ENCODE data around the gene CITED1. TPM values are rescaled to one million over a fixed set of nuclear protein-coding genes. Genes with fewer than 3 reads are reported as not detected.
A peak's percentile ranks its signal among the peaks of the same experiment; 100 is the strongest.

The CITED1 gene
- total RNA-seq, 6 donors from 2014 or later, result 0.54 to 2.1 (median 2.0) TPM; not detected in 3

DNA sequence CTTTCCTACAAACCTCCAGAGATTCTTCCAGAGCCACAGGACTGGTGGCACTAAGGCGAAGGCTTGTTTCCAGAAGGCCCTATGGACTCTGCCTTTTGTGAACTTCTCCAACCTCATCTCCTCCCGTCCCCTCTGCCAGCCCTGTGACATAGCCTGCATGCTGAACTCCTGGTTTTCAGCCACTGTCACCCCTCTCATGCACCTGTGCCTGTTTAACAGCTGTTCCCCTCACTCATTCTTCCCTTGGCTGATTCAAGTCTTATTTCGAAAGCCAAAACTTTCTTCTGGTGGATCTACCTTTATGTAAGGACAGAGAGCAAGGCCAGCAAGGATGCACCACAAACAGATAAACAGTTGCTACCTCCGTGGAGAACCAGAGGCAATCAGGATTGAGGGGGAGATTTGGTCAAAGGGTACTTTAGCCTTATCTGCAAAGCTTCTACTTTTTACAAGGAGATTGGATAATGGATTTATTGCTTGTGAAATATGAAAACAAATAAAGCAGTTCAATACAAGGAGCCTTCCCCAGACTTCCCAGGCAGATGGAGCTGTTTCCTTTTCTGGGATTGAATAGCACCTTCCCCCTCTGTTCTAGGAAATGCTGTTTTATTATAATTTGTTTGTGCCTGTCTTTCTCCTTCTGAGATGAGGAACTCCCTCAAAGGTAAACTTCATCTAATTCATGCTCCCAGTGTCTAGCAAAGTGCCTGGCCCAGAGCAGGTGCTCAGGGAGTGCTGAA is 5.7 kb downstream of the CITED1 start:
- peaks cover 0 to 6% (median 4%) of the 10 kb centered on the region in 4 donors for H3K4me1 ChIP-seq
- no peak overlapping the region for H3K27ac ChIP-seq
- ATAC-seq (ENCODE audit: low FRiP score in 2 of 2) (no peak), DNase-seq (no peak)
- WGBS, 2 donors, result 77 to 92% methylated on average over 4 of the region's 4 CpGs
- H3K36me3 ChIP-seq, result no peaks in the 10 kb centered on the region
- peaks cover 0 to 4% (median 0%) of the 10 kb centered on the region in 4 donors for H3K27me3 ChIP-seq
- no peaks in the 10 kb centered on the region for H3K9me3 ChIP-seq
- H3K4me3 ChIP-seq, result no peak overlapping the region
- TF ChIP-seq, protein P1, sequence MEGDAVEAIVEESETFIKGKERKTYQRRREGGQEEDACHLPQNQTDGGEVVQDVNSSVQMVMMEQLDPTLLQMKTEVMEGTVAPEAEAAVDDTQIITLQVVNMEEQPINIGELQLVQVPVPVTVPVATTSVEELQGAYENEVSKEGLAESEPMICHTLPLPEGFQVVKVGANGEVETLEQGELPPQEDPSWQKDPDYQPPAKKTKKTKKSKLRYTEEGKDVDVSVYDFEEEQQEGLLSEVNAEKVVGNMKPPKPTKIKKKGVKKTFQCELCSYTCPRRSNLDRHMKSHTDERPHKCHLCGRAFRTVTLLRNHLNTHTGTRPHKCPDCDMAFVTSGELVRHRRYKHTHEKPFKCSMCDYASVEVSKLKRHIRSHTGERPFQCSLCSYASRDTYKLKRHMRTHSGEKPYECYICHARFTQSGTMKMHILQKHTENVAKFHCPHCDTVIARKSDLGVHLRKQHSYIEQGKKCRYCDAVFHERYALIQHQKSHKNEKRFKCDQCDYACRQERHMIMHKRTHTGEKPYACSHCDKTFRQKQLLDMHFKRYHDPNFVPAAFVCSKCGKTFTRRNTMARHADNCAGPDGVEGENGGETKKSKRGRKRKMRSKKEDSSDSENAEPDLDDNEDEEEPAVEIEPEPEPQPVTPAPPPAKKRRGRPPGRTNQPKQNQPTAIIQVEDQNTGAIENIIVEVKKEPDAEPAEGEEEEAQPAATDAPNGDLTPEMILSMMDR (IDR thresholded peaks at IDR 0.05), result no peak
- TF ChIP-seq EP300 (IDR thresholded peaks at IDR 0.05) (no peak), POLR2AphosphoS5 (IDR thresholded peaks at IDR 0.05) (no peak), POLR2A (IDR thresholded peaks at IDR 0.05) (no peak)

DNA sequence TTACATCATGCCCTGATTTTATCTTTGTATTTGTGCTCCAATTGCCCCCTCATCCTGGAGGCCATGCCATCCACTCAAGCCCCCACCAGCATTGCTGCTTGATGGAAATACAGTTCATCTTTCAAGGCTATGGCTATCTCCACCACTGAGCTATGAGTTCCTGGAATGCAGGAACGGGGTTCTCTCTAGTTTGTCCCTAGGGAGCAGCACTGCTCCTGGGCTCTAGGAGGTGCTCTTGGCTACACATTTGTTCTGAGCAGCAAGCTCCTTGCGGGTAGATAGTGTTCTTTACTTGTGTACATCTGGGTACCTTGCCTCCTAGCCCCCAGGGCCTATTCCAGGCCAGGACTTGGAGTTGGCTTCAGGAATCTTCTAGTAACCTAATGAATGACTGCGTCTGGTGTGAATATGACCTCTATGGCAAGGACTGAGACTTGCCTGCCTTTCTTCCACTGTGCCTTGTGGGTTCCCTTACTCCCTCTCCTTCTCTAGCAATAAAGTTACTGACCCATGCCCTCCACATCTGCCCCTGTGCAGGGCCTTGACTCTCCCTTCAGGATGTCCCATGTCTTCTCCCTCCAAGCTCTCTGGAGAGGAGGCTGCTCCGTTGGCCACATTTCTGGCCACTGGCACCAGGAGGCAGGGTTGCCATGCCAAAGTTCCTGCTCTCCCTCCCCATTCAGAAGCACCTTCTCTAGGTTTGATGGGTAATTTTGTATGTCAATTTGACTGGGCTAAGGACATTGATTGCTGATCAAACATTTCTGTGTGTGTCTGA is 7.6 kb downstream of the CITED1 start:
- TF ChIP-seq, protein P1 (IDR thresholded peaks at IDR 0.05), result peak in 1 of 6 experiments; percentile 20
- no peak for TF ChIP-seq EP300 (IDR thresholded peaks at IDR 0.05)
- Histone ChIP-seq H3K36me3 (no peaks in the 10 kb centered on the region), H3K4me3 (no peak overlapping the region), H3K4me1 (no peaks in the 10 kb centered on the region), H3K9me3 (no peaks in the 10 kb centered on the region), H3K27me3 (no peaks in the 10 kb centered on the region), H3K27ac (no peak overlapping the region)
- no peak for ATAC-seq (ENCODE audit: low FRiP score in 2 of 2)
- DNase-seq, result no peak
- 30% methylated on average over 4 of the region's 4 CpGs; no CpG with 5 or more reads in 1 of the 2 donors for WGBS, 2 donors

DNA sequence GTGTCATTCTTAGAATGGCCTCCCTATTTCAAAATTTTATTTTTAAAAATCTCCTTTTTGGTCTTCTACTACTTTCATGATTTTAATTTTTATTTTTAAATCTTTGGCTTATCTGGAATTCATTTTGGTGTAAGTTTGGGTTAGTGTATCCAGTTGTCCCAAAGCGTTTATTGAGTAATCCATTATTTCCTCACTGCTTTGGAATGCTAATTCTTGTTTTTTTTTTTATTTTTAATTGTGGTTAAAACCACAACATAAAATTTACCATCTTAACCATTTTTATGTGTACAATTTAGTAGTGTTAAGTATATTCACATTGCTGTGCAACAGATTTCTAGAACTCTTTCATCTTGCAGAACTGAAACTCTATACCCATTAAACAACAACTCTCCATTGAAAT is 8.7 kb downstream of the CITED1 start:
- no peak for ATAC-seq (ENCODE audit: low FRiP score in 2 of 2)
- WGBS, 2 donors, result 50 to 80% methylated on average over 1 of the region's 1 CpG

DNA sequence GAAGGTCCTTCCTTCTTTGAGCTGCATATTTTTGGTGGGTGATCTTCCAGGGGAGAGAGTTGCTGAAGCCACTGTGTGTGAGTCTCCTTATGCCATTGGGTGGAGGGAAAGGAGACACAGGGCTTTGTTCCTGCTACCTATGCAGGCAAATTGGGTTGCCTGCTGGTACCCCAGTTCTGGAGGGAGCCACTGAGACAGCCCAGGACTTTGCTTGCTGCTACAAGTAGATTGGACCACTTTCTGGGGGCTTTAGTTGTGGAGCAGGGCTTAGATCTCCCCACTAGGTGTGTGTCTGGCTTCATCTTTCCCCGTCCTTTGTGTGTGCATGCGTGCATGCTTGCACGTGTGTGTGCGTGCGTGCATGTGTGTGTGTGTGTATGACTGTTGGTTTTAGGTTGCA is 10.0 kb downstream of the CITED1 start:
- TF ChIP-seq, protein P1 (IDR thresholded peaks at IDR 0.05), result no peak
- TF ChIP-seq POLR2A (IDR thresholded peaks at IDR 0.05) (no peak), POLR2AphosphoS5 (IDR thresholded peaks at IDR 0.05) (no peak), EP300 (IDR thresholded peaks at IDR 0.05) (no peak)
- no peak overlapping the region for H3K27ac ChIP-seq
- no peaks in the 10 kb centered on the region for H3K4me1 ChIP-seq
- H3K27me3 ChIP-seq, result no peaks in the 10 kb centered on the region
- no peak for ATAC-seq (ENCODE audit: low FRiP score in 2 of 2)
- H3K9me3 ChIP-seq, result no peaks in the 10 kb centered on the region
- no peak for DNase-seq
- H3K4me3 ChIP-seq, result no peak overlapping the region
- 75 to 94% methylated on average over 5 of the region's 5 CpGs for WGBS, 2 donors
- H3K36me3 ChIP-seq, result no peaks in the 10 kb centered on the region

More for the DNA sequence above, 8.7 kb downstream of the CITED1 start:
- Histone ChIP-seq H3K27ac (no peak overlapping the region), H3K27me3 (no peaks in the 10 kb centered on the region), H3K4me1 (no peaks in the 10 kb centered on the region), H3K9me3 (no peaks in the 10 kb centered on the region), H3K36me3 (no peaks in the 10 kb centered on the region), H3K4me3 (no peak overlapping the region)
- TF ChIP-seq, protein P1 (IDR thresholded peaks at IDR 0.05), result no peak
- TF ChIP-seq EP300 (IDR thresholded peaks at IDR 0.05), result no peak
- no peak for TF ChIP-seq POLR2A (IDR thresholded peaks at IDR 0.05)
- no peak for TF ChIP-seq POLR2AphosphoS5 (IDR thresholded peaks at IDR 0.05)
- no peak for DNase-seq

Measured in upper lobe of left lung (tissue), 6 donors.